NCI-H2196 (cell line): Measurements from ENCODE around the gene TRAP1.

ENCODE experiments used
- DNase-seq: peaks from one replicate; lab custom pipeline; 2025; ENCODE audit not compliant: unreplicated experiment; lab: John Stamatoyannopoulos, UW

The TRAP1 gene

DNA sequence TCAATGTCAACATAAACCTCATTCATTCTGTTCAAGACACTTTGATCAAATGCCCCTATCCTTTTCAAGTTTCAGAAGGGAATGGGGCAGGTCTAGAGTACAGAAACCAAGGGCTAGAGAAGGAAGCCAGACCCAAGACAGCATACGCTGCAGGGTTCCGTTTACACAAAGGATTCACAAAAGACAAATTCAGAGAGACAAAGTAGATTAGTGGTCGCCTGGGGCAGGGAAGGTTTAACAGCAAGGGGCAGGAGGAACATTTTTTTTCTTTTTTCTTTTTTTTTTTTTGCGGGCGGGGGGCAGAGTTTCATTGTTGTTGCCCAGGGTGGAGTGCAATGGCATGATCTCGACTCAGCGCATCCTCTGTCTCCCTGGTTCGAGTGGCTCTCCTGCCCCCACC is 19.9 kb upstream of the TRAP1 start:
- DNase-seq, result no peak

DNA sequence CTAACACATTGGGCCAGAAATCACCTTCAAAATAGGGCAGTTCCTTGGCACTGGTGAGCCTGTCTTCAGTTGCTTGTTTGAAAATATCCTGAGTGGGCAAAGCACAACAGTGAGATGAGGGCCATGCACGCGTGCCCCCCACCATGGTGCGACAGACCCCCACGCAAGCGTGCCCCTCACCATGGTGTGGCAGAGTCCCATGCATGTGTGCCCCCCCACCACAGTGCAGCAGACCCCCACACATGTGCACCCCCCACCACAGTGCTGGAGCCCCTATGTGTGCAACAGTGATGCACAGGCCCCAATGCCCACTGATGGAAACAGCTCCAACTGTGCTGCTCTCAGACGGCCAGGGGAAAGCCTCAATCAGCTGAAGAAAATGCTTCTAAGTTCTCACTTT is 18.8 kb upstream of the TRAP1 start:
- DNase-seq, result no peak

DNA sequence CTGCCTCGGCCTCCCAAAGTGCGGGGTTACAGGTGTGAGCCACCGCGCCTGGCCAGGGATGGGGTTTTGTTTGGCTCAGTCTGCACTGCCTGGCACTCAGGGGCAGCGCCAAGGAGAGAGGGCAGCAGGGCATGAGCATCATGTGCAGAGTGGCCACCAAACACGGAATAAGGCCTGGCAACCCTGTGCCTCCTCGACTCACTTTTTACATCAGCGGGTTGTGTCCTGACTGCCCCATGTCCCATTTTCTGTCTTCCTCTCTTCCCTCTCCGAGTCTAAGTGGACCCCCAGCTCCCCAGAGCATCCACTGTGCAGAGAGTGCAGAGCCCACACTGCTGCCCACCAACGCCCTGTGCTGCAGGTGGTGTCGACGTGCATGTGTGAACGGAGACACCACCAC is 18.2 kb upstream of the TRAP1 start:
- DNase-seq, result no peak

DNA sequence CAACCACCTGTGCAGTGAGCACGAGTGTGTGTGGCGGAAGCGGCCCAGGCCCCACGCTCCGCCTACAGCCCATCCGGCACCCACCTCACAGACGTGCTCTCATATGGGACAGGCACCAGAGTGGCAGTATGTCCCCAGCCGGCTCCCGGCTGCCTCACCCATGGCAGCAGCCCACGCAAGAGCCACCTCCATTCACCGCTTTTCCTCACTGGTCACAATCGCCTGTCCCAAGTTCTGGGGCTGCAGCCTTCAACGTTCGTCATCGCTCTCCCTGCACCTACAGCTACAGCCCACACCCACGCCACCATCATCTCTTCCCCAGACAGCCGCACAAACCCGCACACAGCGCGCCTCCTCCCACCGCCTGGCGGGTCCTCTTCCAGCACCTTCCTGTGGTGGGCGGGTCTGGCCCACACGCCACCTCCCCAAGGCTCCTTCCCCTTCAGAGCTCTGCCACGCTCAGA is 17.5 kb upstream of the TRAP1 start:
- DNase-seq, result no peak

DNA sequence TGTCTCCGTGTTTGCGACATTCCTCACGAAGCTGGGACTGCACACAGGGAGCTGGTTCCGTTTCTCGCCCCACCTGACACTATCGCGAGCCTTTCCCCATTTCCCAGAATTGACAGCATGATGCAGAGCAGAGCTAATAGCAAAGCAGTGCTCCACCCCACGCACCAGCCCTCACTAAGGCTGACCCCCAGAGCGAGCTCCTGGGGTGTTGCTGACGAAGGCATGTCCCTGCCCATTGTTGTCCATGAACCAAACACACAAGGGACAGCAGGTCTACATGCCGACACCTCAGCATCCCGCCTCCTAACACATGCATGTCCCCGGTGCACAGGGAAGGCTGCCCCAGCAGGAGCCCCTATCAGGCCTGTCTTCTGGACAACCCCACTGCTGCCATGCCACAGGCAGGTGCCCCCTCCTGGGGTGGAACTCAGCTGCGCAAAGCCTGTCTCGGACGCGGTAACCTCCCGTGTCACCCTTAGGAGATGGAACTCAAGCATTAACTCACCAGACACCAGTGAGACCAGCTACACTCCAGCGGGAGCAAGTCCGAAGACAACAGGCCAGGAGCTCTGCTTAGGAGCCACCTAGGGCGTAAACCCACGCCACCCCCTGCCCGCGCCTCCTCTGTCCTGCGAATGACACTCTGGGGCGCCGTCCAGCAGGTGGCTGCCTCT is 16.9 kb upstream of the TRAP1 start:
- no peak for DNase-seq

DNA sequence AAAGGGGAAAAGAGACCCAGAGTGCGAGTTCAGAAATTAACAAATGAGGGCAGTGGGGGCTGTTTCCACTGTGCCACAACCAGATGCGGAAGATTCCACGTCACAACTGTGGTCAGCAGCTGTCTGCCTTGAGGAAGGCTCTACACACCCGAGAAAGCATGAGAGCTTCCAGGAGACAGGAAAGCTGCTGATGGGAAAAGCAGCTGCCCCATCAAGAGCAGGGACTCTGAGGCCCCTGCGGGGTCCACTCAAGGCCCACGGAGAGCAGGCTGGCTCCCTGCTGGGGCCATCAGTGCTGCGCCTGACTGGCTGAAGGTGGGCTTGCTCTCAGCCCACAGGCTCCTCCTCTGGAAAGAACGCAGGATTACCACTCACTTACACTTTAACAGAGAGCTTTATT is 14.8 kb upstream of the TRAP1 start:
- DNase-seq, result no peak

DNA sequence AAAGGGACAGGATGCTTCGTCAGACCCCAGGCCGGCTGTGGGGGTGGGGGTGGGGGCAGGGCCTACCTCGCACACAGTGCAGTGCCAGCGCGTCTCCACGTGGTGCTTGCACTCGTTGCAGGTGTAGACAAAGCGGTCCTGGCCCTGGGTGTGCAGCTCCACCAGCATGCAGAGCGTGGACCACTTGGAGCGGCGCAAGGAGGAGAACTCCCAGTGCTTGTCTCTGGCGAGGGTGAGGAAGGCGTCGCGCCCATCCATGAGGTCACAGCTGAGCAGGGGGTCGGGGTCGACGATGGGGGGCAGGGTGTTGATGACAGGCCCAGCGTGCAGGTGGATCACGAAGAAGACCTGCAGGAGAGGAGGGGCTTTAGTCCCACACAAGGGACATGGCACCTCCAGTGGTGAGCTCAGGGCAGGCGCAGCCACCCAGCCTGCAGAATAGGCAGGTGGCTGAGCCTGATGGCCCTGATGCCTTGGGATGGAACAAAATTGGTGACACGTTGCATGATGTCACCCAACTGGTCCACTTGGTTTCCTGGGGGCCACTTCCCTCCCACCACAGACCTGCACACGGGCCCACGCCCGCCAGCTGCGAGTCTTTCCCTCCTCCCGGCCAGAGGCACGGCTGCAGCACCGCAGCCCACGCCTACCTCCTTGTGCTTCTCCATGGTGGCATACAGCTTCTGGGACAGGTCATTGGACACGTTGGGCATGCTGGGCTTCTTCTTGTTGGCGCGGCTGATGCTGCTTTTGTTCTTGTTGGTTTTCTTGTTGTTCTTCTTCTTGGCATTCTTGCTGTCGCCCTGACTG is 14.0 kb upstream of the TRAP1 start:
- no peak for DNase-seq

DNA sequence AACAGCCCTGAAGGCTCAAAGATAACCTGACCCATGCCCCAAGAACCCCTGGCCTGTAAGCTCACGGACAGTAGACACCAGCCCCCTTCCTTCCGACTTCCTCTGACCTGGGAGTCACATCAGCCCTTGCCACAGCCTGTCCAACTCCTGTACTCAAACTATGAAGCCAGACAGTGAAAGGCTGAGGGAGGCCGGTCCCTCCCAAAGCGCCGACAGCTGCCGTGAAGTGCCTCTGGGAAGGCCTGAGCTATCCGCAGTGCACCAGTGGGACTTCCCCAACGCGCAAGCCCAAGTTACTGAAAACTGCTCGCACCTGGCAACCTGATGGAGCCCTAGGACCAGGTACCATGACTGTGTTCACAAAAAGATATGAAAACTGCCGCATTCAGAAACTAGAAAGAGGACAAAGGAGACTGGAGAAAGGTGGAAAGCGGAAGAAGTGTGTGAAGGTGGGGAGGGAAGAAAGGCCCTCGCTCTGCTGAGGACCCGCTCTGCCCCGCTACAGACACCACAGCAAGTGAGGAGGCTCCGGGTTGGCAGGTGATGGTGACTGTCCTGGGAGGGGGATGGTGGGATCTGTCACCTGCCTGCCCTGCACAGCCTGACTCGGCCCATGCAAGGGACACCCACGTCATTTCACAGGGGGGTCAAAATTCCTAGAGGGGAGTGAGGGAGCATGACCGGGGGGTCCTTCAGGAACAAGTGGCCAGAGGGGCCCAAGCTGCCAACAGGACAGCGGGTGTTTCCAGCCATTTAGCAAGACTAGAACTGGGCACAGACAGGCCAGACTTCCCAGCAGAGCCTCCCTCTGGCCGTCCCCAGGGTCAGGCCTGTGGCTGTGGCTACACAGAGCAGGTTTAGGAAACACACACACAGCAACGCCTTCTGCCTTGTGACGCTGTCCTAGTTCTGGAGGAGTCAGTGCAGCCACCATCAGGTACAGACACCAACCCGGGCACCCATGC is 13.1 kb upstream of the TRAP1 start:
- DNase-seq, result no peak

DNA sequence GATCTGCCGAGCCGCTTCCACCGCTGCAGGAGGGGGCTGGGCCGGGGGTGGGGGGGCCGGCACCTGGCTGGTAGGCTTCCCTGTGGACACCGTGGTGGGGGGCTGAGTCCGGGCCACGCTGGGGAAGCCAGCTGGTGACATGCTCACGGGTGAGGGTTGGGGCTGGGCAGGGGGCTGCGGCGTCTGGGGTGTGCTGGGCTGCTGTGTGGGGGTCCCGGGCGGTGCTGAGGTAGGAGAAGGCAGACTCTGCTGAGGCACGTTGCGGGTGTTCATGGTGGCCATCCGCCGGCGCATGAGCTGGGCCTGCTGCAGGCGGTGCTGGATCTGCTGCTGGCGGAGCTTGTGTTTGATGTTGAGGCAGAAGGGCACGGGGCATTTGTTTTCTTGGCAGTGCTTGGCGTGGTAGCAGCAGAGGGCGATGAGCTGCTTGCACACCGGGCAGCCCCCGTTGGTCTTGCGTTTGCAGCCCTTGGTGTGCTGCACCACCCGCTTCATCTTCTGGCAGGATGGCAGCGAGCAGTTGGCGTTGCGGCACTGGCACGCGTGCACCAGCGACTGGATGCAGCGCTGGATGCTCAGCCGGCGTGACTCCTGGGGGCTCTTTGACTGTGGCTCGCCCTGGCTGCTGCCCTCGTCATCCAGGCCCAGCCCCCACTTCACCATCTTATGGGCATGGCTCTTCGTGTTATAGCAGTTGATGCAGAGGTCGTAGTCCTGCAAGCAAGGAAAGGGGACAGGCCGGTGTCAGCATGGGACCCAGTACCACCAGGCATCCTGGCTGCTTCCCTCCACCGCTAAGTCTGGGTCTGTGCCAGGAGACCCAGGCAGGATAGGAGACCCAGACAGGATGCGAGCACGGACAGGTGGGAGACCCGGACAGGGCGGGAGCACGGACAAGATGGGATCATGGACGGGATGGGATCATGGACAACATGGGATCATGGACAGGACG is 12.1 kb upstream of the TRAP1 start:
- no peak for DNase-seq

DNA sequence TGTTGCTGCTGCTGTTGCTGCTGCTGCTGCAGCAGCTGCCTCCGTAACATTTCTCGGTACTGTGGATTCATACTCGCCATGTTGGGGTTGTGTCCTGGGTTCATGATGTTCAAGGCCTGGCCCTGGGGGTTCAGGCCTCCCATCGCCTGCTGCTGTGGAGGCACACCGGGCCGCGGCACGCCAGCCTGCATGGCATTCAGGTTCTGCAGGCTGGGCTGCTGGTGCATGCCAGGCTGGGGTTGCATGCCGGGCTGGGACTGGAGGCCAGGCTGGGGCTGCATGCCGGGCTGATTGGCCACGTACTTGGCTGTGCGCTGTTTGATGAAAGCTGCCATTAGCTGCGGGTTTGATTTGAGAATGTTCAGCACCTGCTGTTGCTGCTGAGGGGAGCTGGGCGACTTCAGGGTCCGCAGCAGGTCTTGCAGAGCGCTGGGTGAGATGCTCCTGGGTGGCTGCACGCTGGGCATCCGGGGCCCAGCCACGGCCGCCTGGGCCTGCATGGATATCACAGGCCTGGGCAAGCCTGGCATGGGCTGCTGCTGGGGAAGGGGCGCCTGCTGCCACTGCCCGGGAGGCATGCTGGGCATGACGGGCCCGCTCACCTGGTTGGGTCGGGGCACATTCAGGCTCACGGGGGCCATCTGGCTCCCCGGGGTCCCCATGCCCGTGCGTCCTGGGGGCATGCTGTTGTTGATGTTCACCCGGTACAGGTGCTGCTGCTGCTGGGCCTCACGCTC is 11.3 kb upstream of the TRAP1 start:
- no peak for DNase-seq

DNA sequence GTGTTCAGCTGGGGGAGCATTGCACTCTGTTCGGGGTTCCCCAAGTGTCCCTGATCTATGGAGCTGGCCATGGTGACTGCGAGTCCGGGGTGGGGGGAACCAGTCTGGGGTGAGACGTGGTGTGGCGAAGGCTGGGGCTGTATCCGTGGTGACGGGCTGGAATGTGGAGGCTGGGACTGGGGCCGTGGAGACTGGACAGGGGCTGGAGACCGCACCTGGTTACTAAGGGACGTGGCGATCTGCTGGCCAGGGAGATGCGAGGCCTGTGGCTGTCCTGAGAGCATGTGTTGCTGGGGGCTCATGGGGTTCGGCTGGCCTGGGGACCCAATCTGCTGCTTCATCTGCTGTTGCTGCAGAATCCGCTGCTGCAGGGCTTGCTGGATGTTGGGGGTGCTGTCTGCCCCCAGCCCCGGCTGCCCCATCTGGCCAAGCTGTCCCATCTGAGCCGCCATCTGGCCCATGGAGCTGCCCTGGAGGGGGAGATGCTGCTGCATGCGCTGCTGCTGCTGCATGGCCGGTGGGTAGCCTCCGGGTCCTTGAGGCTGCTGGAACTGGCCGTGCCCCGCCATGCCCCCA is 10.6 kb upstream of the TRAP1 start:
- no peak for DNase-seq

DNA sequence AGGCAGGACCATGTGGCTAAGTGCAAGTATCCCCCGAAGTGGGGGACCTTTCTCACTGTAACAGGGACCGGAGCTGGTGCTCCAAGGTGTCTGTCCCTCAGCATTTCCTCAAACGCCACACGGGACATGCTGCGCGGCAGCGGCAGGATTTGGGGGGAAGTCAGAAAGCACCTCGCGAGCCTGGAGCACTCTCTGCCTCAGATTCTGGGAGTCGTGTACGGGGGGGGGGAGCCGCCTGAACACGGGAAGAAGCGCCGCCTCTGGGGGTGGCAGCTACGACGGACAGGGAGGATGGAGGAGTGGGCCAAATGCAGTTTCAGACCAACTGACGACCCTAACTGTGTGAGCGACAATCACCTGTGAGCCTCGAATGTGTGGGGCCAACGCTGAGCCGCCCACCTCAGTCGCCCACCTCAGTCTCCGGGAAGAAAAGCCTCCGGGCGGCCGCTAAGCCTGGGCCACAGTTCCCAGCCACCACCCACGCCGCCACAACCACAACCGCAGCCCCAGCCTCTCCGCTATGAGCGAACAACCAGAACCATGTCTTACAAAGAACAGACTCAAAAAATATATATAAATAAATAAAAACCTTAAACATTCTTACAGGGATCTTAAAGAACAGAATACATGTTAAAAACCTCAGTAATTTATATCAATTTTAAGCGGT is 8.8 kb upstream of the TRAP1 start:
- DNase-seq, result no peak

DNA sequence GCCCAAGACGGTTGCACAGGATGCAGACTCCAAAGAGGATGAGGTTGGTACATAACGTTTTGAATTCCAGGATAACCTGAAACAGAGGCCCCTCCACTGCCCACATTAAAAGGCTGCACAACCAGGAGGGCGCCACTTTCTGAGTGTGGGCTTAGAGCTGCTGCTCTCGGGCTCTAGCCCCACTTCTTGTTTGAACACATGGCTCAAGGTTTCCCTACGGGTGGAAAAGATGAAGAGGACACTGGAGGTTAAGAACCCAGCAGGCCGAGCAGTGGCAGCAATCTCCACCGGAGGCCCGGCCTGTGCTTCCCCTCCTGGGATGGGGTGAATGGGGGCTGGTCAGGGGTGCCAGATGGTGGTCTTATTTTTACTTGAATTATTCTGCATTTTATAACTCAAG is 8.0 kb upstream of the TRAP1 start:
- no peak for DNase-seq

DNA sequence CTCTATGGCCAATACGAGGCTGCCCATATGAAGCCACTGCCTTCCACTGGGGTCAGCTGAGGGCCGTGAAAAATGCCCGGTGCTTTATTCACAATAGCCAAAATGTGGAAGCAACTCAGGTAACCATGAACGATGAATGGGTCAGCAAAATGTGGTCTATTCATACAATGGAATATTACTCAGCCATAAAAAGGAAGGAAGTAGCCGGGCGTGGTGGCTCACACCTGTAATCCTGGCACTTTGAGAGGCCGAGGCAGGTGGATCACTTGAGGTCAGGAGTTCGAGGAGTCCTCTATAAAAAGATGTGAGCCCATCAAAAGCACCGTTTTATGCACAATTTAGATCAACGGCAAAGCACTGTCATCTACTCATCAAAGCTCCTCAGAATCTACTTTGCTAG is 5.2 kb upstream of the TRAP1 start:
- no peak for DNase-seq

DNA sequence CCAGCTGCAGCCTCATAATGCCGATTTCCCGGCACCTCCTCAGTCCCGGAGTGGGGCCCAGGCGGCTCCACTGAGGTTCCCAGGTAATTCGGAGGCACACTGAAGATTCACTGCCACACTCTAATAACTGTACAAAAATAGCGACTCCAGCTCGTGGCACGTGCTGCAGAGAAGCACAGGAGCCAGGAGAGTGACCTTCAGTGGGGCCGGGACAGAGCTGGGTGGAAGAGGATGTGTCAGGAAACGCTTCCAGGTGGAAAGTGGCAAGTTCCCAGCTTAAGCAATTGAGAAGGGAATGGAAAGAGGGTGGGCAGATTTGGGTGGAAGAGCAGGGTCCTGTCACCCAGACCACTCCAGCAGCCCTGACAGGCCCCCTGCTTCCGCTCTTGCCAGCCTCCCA is 3.1 kb upstream of the TRAP1 start:
- no peak for DNase-seq

DNA sequence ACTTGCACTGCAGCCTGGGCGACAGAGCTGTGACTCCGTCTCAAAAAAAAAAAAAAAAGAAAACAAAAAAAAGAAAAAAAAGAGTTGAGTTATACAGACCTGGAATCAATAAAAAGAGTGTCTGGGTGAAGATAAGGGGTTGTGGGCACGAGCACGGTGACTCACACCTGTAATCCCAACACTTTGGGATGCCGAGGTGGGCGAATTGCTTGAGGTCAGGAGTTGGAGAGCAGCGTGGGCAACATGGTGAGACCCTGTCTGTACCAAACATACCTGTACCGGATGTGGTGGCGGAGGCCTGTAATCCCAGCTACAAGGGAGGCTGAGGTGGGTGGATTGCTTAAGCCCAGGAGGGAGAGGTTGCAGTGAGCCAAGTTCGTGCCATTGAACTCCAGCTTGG is 1.3 kb upstream of the TRAP1 start:
- no peak for DNase-seq

DNA sequence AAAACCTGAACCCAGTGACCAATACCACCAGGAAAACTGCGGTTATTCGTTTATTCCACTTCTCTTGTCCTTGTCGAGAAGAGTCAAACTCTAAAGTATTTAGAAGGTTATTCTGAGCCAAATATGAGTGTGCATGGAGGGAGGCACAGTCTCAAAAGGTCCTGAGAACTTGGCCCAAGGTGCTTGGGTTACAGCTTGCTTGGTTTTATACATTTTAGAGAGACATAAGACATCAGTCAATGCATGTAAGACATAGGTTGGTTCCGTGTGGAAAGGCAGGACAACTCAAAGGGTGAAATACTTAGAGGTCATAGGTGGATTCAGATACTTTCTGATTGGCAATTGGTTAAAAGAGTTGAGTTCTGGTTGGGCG is 681 bp upstream of the TRAP1 start:
- no peak for DNase-seq

DNA sequence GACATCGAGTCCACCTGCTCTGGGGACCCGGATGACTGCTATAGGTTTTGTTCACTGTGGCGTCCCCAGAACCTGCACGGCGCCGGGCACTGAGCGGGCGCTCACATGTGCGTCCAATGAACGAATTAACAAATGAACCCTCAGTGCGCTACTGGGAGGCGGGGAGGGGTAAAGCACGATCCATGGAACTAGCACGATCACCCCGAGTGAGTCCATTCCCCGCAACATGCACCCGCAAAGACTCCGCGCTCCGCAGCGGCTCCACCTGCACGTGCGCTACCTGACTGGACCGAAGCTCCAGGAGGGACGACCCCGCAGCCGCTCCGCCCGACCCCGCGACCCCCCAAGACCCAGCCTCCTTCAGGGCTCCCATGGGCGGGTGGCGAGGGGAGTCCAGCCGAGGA is 491 bp downstream of the TRAP1 start:
- peak; percentile 16 for DNase-seq

DNA sequence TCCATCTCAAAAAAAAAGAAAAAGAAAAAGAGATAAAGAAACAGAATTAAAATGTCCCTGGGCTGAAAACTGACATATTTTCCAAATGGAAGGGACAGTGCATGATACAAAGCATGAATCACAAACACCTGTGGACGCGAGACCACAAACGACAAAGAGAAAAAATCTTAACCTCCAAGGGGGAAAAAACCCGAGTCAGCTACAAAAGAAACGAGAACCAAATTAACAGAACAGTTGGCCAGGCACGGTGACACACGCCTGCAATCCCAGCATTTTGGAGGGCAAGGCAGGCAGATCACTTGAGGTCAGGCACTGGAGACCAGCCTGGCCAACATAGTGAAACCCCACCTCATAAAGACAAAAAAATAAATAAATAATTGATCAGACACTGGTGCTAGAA is 1.9 kb downstream of the TRAP1 start:
- DNase-seq, result no peak
